ENCODE measurements around the gene ZNF519.
"Not testable (repeated sequence)": the region's sequence is repeated elsewhere in the genome, so short reads cannot be mapped to it uniquely, and the experiment has no call there.

- TF ChIP-seq POLR2AphosphoS5, POLR2A (IDR thresholded peaks at IDR 0.05): not testable (repeated sequence)
These were observed 38.3 kb upstream of the ZNF519 start for GRCh38 chr18:14170367-14171036.
